ENCODE results near the gene DCAF8.
A peak's percentile ranks its signal among the peaks of the same experiment; 100 is the strongest.

The DCAF8 gene

DNA sequence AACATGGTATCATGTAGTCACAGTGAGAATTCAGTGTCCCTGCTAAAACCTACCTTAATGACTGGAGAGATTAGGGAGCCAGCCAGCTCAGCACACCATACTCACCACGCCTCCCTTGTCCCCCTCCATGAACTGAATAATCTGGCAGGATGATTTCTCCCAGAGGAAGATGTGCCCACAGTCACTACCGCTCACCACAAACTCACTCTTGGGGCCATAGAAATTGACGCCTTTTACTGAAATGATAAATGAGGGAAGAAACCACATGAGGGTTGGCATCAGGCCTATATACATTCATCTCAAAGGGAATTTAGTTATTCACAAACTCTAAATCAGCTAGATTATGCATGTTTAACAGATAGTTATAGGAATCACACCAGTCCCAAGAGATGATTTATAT lies 39.8 kb downstream of the DCAF8 start:
- H3K4me3 ChIP-seq (ENCODE audit: low read depth, low read length) = no peak overlapping the region
- TF ChIP-seq, protein P1, sequence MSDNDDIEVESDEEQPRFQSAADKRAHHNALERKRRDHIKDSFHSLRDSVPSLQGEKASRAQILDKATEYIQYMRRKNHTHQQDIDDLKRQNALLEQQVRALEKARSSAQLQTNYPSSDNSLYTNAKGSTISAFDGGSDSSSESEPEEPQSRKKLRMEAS (IDR thresholded peaks at IDR 0.05; ENCODE audit: low read depth, low read length) = no peak
- TF ChIP-seq, protein P2, sequence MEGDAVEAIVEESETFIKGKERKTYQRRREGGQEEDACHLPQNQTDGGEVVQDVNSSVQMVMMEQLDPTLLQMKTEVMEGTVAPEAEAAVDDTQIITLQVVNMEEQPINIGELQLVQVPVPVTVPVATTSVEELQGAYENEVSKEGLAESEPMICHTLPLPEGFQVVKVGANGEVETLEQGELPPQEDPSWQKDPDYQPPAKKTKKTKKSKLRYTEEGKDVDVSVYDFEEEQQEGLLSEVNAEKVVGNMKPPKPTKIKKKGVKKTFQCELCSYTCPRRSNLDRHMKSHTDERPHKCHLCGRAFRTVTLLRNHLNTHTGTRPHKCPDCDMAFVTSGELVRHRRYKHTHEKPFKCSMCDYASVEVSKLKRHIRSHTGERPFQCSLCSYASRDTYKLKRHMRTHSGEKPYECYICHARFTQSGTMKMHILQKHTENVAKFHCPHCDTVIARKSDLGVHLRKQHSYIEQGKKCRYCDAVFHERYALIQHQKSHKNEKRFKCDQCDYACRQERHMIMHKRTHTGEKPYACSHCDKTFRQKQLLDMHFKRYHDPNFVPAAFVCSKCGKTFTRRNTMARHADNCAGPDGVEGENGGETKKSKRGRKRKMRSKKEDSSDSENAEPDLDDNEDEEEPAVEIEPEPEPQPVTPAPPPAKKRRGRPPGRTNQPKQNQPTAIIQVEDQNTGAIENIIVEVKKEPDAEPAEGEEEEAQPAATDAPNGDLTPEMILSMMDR (IDR thresholded peaks at IDR 0.05; ENCODE audit: low read depth, low read length) = no peak
- no peak for TF ChIP-seq POLR2A (IDR thresholded peaks at IDR 0.05; ENCODE audit: extremely low read depth, insufficient read length)
- no peak for TF ChIP-seq MYC (IDR thresholded peaks at IDR 0.05; ENCODE audit: low read depth, low read length)
- DNase-seq (ENCODE audit: low read depth) = no peak

DNA sequence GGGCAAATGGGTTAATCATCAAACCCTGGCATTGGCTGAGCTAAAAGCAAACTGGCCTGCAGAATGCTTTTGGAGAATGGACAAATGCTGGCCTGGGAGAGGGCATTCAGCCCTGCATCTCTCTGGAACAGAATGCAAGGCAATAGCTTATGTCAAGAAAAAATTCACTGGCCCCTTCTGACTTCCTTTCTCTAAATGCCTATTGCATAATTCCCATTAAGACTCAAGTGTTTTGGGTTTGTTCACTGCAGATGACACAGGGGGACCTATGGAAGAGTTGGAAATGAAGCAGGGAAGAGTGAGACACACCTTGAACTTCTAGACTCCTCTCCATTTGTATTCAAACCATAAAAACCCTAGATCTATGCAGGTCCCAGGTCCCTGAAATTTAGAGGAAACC lies 41.3 kb downstream of the DCAF8 start:
- H3K4me3 ChIP-seq (ENCODE audit: low read depth, low read length) = no peak overlapping the region
- TF ChIP-seq, protein P1 (IDR thresholded peaks at IDR 0.05; ENCODE audit: low read depth, low read length) = no peak
- TF ChIP-seq MYC (IDR thresholded peaks at IDR 0.05; ENCODE audit: low read depth, low read length) (no peak), POLR2A (IDR thresholded peaks at IDR 0.05; ENCODE audit: extremely low read depth, insufficient read length) (no peak)
- TF ChIP-seq, protein P2 (IDR thresholded peaks at IDR 0.05; ENCODE audit: low read depth, low read length) = no peak
- no peak for DNase-seq (ENCODE audit: low read depth)

DNA sequence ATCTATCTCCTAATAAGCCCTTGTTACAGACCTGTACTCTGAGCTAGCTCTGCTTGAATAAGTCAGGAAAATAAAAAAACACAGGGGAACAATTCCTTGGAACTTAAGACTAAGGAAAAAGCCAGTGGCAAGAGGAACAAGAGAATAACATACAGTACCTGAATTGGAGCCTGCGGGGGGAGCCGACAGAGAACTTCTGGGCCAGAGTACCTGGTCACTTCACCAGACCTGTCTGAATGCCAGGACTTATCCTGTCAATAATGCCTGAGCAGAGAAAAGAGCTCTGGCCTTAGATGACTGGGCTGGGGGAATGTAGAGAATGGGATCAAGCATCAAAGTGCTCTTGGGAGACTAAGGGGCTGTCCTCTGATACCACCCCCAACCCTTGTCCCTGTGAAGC lies 42.0 kb downstream of the DCAF8 start:
- DNase-seq (ENCODE audit: low read depth) = no peak
- H3K4me3 ChIP-seq (ENCODE audit: low read depth, low read length) = no peak overlapping the region
- TF ChIP-seq POLR2A (IDR thresholded peaks at IDR 0.05; ENCODE audit: extremely low read depth, insufficient read length) (no peak), MYC (IDR thresholded peaks at IDR 0.05; ENCODE audit: low read depth, low read length) (no peak)
- TF ChIP-seq, protein P1 (IDR thresholded peaks at IDR 0.05; ENCODE audit: low read depth, low read length) = no peak
- TF ChIP-seq, protein P2 (IDR thresholded peaks at IDR 0.05; ENCODE audit: low read depth, low read length) = no peak

DNA sequence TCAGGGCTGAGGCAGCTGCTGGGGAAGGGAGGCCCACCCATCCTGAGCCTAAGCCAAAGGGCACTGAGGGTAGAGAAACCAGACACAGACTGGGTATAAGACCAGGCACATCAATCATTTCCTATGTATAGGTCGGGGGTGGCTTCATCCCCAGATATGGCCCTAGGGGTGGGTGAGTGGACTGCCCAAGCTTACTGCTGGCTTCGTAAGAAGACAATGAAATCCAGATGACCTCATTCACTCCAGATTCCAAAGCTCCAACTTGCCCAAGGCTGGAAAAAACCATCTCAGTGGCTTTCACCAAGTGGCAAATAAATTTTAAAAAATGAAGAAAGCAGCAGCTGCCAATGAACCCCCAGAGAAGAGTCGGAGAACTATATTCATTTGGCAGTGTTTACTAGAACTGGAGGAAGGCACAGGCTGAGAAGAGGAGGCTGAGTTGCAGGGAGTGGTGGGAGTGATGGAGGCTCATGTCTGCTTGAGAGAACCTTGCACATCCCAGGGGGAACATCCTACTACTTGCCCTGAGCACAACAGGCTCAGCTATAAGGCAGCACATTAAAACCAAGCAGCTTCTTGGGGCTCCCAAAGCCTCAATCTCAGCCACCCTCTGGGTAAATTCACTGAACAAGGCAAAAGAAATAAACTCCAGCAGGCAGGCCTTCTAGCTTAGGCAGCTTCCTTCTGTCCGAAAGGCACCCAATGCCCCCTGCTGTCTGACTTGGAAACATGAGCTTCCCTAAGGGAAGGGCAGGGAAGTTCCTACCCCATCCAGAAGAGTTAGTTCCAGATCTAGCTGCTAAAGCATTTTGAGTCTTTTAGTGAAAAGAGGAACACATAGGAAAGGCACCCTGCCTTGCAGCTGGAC lies 43.1 kb downstream of the DCAF8 start:
- TF ChIP-seq, protein P1 (IDR thresholded peaks at IDR 0.05; ENCODE audit: low read depth, low read length) = no peak
- TF ChIP-seq POLR2A (IDR thresholded peaks at IDR 0.05; ENCODE audit: extremely low read depth, insufficient read length) (no peak), MYC (IDR thresholded peaks at IDR 0.05; ENCODE audit: low read depth, low read length) (no peak)
- TF ChIP-seq, protein P2 (IDR thresholded peaks at IDR 0.05; ENCODE audit: low read depth, low read length) = peak; percentile 15
- DNase-seq (ENCODE audit: low read depth) = peak; percentile 30
- H3K4me3 ChIP-seq (ENCODE audit: low read depth, low read length) = no peak overlapping the region

DNA sequence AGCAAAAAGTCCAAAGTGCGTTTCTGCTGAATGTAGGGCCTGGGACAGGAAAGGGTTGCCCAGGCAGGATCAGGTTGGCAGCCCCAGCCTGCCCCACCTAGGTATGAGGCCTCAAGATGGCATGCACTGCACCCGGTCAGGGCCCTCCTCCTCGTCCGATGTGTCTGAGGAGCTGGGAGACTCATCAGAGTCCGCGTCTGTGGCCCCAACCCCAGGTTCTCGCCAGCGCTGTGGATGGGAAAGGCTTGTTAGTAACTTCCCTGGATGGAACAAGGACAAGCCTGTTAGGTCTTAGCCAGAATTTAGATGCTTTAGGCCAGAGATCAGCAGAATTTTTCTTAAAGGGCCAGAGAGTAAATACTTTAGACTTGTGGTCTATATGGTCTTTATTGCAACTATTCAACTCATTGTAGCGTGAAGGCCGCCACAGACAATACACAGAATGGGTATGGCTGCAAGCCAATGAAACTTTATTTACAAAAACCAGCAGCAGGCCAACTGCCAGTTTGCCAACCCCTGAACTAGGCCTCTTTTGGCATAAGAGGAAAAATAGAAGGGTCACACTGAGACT lies 44.8 kb downstream of the DCAF8 start:
- DNase-seq (ENCODE audit: low read depth) = no peak
- TF ChIP-seq MYC (IDR thresholded peaks at IDR 0.05; ENCODE audit: low read depth, low read length) (no peak), POLR2A (IDR thresholded peaks at IDR 0.05; ENCODE audit: extremely low read depth, insufficient read length) (no peak)
- TF ChIP-seq, protein P1 (IDR thresholded peaks at IDR 0.05; ENCODE audit: low read depth, low read length) = no peak
- TF ChIP-seq, protein P2 (IDR thresholded peaks at IDR 0.05; ENCODE audit: low read depth, low read length) = no peak
- H3K4me3 ChIP-seq (ENCODE audit: low read depth, low read length) = no peak overlapping the region

All from NB4 (cell line).